Measurements from ENCODE around the gene COX20. TPM values are rescaled to one million over a fixed set of nuclear protein-coding genes. Genes with fewer than 3 reads are reported as not detected.
A peak's percentile ranks its signal among the peaks of the same experiment; 100 is the strongest.

COX20 gene
- total and polyA plus RNA-seq, 2 of the 13 experiments (the other 11 are each of a cell fraction or from before 2014, with no cell fraction given) = 34.4 to 95.8 TPM

DNA sequence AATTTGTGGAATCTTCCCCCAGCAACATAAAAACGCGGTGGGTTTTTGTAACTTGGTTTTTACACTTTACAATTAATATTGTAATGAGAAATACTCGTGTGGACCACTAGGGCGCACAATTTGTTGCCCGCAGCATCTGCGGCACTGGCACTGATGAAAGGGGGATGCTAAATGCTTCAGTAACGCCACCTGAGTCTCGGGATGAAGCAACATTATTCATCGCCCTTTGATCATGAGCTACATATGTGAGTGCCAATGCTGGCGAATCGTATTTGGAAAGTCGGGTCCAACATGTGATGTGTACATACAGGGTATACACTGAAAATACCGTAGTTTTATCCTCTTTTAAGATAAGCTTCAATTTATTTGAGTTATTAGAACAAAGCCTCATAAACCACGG lies 34.2 kb upstream of the COX20 start (continued):
- TF ChIP-seq ZNF224 (CRISPR knock-in tag; IDR thresholded peaks at IDR 0.05) (no peak), RAD21 (CRISPR knock-in tag; IDR thresholded peaks at IDR 0.05) (peak; percentile 64; the same call in 1 of the 2 replicates), KDM1A (CRISPR knock-in tag; IDR thresholded peaks at IDR 0.05) (no peak), POLR2A (IDR thresholded peaks at IDR 0.05; ENCODE audit: insufficient read depth in 1 of 2, low read depth in 2 of 2, low read length in 2 of 2) (no peak), IKZF1 (IDR thresholded peaks at IDR 0.05) (no peak), ZNF446 (CRISPR knock-in tag; IDR thresholded peaks at IDR 0.05) (no peak), CEBPG (CRISPR knock-in tag; IDR thresholded peaks at IDR 0.05) (peak; percentile 92), FLYWCH1 (CRISPR knock-in tag; IDR thresholded peaks at IDR 0.05) (no peak), SALL1 (CRISPR knock-in tag; IDR thresholded peaks at IDR 0.05) (peak; percentile 61), ETV5 (CRISPR knock-in tag; IDR thresholded peaks at IDR 0.05; ENCODE audit: borderline replicate concordance) (no peak; the same call in 1 of the 2 replicates), TCF7 (IDR thresholded peaks at IDR 0.05; ENCODE audit: low read depth) (peak; percentile 44), ZNF136 (CRISPR knock-in tag; IDR thresholded peaks at IDR 0.05; ENCODE audit: low read depth) (no peak), TBX2 (CRISPR knock-in tag; IDR thresholded peaks at IDR 0.05; ENCODE audit: borderline replicate concordance) (peak; percentile 23; the same call in 1 of the 2 replicates), ZNF850 (CRISPR knock-in tag; conservative IDR thresholded peaks at IDR 0.05) (no peak), ZNF44 (CRISPR knock-in tag; IDR thresholded peaks at IDR 0.05) (no peak)
- TF ChIP-seq, protein P1, sequence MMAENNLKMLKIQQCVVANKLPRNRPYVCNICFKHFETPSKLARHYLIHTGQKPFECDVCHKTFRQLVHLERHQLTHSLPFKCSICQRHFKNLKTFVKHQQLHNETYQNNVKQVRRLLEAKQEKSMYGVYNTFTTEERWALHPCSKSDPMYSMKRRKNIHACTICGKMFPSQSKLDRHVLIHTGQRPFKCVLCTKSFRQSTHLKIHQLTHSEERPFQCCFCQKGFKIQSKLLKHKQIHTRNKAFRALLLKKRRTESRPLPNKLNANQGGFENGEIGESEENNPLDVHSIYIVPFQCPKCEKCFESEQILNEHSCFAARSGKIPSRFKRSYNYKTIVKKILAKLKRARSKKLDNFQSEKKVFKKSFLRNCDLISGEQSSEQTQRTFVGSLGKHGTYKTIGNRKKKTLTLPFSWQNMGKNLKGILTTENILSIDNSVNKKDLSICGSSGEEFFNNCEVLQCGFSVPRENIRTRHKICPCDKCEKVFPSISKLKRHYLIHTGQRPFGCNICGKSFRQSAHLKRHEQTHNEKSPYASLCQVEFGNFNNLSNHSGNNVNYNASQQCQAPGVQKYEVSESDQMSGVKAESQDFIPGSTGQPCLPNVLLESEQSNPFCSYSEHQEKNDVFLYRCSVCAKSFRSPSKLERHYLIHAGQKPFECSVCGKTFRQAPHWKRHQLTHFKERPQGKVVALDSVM (CRISPR knock-in tag; IDR thresholded peaks at IDR 0.05) = no peak
- TF ChIP-seq, protein P2, sequence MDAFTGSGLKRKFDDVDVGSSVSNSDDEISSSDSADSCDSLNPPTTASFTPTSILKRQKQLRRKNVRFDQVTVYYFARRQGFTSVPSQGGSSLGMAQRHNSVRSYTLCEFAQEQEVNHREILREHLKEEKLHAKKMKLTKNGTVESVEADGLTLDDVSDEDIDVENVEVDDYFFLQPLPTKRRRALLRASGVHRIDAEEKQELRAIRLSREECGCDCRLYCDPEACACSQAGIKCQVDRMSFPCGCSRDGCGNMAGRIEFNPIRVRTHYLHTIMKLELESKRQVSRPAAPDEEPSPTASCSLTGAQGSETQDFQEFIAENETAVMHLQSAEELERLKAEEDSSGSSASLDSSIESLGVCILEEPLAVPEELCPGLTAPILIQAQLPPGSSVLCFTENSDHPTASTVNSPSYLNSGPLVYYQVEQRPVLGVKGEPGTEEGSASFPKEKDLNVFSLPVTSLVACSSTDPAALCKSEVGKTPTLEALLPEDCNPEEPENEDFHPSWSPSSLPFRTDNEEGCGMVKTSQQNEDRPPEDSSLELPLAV (CRISPR knock-in tag; conservative IDR thresholded peaks at IDR 0.05; ENCODE audit: low read depth) = no peak
- TF ChIP-seq, protein P3, sequence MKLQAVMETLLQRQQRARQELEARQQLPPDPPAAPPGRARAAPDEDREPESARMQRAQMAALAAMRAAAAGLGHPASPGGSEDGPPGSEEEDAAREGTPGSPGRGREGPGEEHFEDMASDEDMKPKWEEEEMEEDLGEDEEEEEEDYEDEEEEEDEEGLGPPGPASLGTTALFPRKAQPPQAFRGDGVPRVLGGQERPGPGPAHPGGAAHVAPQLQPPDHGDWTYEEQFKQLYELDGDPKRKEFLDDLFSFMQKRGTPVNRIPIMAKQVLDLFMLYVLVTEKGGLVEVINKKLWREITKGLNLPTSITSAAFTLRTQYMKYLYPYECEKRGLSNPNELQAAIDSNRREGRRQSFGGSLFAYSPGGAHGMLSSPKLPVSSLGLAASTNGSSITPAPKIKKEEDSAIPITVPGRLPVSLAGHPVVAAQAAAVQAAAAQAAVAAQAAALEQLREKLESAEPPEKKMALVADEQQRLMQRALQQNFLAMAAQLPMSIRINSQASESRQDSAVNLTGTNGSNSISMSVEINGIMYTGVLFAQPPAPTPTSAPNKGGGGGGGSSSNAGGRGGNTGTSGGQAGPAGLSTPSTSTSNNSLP (IDR thresholded peaks at IDR 0.05; ENCODE audit: low read depth, low read length) = peak; percentile 94
- TF ChIP-seq, protein P4, sequence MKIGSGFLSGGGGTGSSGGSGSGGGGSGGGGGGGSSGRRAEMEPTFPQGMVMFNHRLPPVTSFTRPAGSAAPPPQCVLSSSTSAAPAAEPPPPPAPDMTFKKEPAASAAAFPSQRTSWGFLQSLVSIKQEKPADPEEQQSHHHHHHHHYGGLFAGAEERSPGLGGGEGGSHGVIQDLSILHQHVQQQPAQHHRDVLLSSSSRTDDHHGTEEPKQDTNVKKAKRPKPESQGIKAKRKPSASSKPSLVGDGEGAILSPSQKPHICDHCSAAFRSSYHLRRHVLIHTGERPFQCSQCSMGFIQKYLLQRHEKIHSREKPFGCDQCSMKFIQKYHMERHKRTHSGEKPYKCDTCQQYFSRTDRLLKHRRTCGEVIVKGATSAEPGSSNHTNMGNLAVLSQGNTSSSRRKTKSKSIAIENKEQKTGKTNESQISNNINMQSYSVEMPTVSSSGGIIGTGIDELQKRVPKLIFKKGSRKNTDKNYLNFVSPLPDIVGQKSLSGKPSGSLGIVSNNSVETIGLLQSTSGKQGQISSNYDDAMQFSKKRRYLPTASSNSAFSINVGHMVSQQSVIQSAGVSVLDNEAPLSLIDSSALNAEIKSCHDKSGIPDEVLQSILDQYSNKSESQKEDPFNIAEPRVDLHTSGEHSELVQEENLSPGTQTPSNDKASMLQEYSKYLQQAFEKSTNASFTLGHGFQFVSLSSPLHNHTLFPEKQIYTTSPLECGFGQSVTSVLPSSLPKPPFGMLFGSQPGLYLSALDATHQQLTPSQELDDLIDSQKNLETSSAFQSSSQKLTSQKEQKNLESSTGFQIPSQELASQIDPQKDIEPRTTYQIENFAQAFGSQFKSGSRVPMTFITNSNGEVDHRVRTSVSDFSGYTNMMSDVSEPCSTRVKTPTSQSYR (CRISPR knock-in tag; IDR thresholded peaks at IDR 0.05; ENCODE audit: borderline replicate concordance) = peak; percentile 40; the same call in 1 of the 2 replicates
- TF ChIP-seq, protein P5, sequence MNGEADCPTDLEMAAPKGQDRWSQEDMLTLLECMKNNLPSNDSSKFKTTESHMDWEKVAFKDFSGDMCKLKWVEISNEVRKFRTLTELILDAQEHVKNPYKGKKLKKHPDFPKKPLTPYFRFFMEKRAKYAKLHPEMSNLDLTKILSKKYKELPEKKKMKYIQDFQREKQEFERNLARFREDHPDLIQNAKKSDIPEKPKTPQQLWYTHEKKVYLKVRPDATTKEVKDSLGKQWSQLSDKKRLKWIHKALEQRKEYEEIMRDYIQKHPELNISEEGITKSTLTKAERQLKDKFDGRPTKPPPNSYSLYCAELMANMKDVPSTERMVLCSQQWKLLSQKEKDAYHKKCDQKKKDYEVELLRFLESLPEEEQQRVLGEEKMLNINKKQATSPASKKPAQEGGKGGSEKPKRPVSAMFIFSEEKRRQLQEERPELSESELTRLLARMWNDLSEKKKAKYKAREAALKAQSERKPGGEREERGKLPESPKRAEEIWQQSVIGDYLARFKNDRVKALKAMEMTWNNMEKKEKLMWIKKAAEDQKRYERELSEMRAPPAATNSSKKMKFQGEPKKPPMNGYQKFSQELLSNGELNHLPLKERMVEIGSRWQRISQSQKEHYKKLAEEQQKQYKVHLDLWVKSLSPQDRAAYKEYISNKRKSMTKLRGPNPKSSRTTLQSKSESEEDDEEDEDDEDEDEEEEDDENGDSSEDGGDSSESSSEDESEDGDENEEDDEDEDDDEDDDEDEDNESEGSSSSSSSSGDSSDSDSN (CRISPR knock-in tag; IDR thresholded peaks at IDR 0.05) = 0 out of 2 replicates have a peak, but pooled peaks have one; percentile 18

All from HepG2 (cell line).